Measurements from ENCODE around the gene BCL2L14.
A peak's percentile ranks its signal among the peaks of the same experiment; 100 is the strongest.

BCL2L14 gene, protein sequence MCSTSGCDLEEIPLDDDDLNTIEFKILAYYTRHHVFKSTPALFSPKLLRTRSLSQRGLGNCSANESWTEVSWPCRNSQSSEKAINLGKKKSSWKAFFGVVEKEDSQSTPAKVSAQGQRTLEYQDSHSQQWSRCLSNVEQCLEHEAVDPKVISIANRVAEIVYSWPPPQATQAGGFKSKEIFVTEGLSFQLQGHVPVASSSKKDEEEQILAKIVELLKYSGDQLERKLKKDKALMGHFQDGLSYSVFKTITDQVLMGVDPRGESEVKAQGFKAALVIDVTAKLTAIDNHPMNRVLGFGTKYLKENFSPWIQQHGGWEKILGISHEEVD

DNA sequence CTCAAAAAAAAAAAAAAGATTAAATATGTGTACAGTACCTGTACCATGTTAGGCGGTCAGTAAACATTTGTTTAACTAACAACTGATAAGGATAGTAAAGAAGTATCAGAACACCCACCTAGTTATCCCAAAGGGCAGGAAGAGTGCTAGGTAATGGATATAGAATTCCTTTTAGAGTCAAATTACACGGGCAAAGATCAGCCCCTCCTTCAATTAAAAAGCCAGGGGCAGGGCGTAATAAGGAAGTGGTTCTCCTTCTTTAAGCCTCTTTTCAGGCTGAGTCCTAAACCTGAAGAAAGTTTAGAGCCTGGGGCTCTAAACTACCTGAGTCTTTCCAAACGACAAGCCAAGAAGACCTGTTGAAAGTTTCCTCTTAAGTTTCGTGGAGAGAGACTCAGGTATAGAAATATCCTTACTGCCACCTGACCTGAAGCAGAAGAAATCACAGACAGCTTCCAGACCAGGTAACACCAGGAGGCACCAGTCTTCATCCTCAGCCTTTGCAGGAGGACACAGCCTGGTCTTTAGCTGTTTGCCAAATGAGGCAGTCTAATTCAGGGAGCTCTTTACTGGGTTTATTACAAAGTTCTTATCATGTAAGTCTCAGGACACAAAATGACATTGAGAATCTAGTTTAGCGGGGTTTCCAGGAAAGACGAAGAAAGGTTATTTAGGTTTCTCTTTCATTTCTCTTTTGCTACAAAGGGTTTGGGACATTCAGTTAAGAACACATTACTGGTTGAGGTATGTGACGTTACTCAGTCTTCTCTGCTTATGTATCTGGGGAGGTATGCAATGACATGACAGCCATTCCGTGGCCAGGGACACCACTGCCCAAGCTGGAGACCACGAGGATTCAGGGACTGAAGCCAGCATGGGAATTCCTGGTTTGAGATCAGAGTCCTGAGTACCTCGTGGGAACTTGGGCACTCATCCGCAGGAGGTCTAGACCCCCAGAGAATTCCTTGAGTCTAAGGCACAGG is at the start of gene BCL2L14:
Gene BCL2L14 (plus strand): TSS at position 266 of the 983 bp plus-strand sequence. CDS start 8,367 bp downstream, outside the sequence.
- FAIRE-seq = no peak

DNA sequence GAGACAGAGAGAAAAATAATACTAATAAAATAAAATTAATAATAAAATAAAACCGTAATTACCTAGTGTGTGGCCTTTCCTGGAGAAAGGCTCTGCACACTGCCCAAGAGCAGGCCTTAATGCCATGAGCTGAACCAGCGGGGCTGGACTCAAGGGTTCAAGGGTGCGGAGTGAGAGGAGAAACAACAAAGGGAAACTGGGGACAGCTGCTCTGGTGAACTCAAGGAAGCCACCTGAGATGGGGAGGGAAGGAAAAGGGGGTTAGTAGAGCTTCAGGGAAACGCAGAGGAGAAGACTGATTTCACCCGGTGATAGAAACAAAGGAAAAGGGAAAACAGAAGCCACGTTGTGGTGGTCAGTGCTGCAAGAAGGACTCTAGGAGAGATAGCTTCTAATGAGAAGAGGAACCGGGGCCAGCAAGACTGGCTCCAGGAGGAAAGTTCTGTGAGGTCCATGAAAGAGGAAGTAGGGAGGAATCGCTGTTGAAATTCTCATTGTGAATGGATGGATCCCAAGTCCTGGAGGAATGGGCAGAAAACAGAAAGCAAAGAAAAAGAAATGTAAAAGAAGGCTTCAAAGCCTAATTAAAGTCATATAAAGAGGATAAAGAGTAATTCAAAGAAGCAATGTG is 48.3 kb upstream of the BCL2L14 start:
- FAIRE-seq = no peak

DNA sequence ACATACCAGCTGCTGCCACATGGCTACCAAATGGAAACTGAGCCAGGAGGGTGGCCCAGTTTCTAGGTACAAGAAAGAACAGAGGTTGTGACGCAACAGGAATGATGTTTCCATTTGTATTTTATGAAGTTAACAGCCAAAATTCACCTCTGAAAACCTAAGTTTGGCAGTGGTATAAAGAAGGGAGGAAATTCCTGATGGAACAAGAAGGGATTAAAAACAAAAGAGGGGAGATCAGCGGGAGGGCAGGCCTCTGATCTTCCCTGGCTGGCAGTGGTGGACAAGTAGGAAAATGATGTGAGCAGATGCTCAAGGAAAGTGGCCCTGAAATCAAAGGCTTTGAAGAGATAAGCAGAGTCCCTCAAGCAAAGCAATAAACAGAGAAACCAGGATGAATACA is 47.3 kb upstream of the BCL2L14 start:
- FAIRE-seq = no peak

DNA sequence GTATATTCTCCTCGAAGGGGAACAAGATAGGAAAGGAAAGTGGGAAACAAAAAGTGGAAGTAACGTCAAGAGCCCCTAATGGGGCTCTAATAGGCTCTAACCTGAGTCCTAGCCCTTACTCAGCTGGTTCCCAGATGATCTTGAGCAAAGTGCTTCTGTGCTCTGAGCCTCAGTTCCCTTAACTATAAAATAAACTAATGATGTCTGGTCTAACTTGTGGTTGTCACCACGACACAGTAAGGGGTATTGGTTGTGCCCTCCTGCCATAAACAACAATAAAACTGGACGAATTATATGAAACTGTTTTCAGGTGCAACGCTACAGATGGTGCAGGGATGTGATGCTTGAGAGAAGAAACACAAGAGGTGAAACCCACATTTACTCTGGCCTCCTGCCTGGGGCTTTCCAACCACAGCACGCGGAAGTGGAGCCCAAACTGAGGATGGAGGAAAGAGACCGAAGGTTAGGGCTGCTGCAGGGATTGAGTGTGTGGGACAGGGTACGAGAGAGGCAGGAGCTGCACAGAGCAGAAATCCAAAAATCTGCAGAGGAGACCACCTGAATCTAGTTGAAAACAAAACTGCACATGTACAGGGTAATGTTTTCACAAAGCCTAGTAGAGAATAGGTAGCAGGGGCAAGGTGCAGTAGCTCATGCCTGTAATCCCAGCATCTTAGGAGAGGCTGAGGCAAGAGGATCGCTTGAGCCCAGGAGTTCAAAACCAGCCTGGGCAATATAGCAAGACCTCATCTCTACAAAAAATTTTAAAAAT is 45.6 kb upstream of the BCL2L14 start:
- FAIRE-seq = no peak

DNA sequence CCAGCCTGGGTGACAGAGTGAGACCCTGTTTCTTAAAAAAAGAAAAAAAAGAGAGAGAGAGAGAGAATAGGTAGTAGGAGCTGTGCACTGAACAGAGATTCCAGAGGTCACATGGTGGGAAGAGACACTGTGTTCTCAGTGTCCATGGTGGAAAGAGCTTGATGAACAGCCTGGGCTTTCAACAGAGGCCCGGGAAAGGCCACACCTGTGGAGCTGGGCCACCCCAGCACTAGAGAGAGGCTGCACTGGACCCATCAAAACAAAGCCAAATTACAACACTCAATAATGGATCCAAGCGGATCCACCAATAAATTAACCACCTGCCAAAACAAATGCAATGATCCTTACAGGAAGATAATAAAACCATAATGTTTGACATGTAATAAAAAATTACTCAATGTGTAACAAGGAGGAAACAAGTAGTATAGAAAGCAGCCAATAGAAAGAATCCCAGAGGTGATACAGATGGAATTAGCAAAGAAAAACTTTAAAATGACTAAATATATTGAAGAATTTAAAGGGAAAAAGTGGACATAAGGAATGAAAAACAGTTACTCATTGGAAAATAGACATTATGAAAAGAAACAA is 44.8 kb upstream of the BCL2L14 start:
- no peak for FAIRE-seq

DNA sequence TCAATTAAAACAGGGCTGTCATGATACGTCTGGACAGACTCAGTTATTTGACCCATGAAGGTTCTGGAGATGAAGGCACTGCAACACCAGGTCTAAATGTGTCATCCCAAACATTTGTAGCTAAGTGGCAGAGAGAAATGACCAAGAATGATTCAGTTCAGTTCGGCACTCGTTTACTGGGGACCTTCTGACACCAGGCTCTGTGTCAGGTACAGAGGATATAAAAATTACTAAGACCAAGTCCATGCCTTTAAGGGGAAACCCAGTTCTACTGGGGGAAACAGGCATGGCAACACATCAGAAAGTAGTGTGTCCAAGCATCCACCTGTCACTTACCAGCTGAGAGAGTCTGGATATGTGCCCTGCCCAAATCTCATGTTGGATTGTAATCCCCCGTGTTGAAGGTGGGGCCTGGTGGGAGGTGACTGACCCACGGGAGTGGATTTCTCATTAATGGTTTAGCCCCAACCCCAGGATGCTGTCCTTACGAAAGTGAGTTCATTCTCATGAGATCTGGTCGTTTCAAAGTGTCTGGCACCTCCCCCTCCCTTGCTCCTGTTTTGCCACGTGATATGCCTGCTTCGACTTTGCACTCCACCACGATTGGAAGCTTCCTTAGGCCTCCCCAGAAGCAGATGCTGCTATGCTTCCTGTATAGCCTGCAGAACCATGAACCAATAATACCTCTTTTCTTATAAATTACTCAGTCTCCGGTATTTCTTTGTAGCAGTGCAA is 41.9 kb upstream of the BCL2L14 start:
- no peak for FAIRE-seq

DNA sequence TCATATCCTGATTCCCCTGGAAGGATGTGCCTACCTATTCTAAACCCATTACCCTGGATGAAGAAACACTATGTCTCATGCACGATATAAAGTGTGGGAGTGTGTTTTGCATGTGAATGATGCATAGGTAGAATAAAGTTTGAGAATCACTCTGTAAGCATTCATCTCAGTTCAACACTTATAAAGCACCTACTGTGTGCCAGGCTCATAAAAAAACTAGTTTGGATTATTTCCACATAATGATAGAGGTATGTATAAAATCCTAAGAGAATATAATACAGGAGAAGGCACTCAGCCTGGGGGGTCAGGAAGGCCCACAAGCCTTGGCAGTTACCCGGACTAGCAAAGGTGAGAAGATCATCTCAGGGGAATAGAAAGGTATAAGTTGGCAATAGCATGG is 41.1 kb upstream of the BCL2L14 start:
- FAIRE-seq = no peak

DNA sequence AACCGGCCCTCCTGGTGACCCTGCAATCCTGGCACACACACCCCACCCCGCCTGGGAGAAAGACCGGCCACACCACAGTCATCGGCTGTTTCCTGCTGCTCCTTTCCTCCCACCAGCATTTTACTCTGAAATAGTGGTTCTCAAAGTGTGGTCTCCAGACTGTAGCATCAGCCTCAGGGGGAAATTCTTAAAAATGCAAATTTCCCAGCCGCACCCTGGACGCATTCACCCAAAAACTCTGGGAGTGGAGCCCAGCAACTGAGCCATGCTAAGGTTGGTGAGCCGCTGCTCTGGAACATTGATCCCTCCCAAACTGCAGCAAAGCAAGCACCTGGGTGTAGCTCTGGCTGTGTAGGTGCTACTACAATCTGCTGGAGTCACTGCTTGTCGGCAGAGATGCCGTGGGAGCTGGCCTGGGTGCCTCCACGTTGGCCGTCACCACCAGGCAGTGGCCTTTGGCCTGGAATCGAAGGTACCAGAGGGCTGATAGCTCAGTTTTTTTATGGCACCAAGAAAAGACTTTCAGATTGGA is 38.4 kb upstream of the BCL2L14 start:
- no peak for FAIRE-seq

DNA sequence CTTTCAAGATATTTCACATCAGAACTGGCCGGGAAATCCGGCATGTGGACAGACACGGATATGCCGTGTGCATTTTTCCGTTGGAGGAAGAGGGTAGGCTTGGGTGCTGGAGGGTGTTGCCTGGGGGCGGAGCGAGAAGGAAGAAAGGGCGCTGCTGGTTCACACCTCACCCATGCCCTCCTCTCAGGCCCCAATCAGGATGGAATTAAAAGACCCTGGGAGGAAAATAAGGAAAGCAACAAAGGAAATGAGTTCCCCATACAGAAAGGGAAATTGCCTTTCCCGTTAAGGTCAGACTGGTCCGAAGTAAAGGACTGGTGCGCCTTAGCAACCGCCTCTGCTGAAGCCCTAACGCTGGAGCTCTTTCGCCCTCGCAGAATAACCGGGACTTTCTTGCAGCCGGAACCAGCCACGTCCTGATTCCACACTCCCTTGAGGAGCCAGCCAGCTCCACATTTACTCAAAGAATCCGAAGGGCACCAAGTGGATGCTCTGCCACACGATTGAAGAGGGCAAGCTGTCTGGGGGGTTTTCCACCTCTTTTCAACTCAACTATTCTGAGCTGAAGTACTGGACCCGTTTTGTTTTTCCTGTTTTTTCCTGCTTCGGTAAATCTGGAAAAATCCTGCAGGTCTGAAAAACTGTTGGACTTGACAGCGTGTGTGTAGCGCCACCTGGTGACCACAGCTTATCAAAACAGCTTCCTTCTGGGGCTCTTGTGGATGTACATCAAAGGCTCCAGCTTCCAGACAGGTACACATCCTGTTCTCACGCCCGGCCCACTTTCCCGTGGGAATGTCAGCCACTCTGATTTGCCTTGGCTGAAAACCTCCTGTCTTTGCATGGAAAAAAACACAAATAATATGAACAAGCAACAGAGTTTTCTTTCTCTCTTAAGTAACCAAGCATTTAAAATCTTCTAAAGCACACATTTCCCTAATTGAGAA is 37.6 kb upstream of the BCL2L14 start:
- peak; percentile 94 for FAIRE-seq

DNA sequence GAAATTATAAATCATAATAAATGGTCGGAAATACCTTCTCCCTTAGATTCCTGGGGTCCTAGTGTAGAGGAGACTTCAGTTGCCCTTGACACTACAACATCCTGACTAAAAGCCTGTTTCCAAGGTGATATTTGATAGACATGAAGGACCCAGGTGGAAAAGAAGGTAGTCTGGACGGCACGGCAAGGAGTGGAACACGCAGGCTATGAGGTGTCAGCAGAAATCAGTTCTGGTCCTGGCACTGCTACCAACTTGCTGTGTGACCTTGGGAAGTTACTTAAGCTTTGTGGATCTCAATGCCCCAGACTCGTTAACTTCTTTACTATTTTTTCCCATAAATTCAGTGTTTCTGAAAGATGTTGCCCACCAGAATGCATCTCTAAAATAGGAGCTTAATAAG is 36.9 kb upstream of the BCL2L14 start:
- FAIRE-seq = no peak

DNA sequence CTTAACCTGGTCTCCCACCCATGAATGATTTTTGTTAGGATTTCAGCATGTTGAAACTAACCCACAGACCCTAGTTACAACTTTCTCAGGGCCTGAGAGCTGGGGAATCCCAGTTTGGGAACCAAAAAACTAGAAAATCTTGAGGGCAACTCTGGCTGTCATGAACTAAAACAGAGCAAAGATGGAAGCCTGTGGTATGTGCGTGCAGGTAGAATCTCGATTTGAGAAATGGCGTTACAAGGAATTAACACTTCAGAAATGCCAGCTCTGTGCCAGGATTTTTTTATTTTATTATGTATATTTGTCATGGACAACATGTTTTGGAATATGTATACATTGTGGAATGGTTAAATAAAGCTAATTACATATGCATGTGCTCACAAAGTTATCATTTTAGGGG is 36.4 kb upstream of the BCL2L14 start:
- FAIRE-seq = no peak

DNA sequence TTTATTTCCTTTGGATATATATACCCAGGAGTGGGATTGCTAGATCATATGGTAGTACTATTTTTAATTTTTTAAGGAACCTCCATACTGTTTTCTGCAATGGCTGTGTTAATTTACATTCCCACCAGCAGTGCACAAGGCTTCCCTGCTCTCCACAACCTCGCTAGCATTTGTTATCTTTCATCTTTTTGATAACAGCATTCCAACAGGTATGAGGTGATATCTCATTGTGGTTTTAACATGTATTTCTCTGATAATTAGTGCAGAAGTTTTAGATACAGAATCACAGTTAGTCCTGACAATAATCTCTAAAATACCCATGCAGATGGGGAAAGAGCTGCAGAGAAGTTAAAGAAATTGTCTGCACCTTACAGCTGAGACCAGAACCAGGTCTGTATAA is 35.5 kb upstream of the BCL2L14 start:
- no peak for FAIRE-seq

DNA sequence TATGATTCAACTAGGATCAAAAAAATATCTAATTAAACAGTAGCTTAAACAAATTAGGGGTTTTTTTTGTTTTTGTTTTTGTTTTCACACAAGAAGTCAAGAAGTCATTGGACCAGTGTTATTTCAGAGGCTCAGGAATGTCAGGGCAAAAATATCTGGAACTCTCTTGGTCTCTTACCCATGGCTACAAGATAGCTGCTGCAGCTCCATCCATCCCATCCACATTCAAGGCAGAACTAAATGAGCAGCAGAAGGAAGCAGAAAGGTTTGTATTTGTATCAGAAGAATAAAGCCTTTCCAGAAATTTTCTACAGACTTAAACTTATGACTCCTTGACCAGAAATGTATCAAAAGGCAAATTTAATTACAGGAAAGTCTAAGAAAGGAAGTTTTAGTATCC is 33.8 kb upstream of the BCL2L14 start:
- FAIRE-seq = no peak

DNA sequence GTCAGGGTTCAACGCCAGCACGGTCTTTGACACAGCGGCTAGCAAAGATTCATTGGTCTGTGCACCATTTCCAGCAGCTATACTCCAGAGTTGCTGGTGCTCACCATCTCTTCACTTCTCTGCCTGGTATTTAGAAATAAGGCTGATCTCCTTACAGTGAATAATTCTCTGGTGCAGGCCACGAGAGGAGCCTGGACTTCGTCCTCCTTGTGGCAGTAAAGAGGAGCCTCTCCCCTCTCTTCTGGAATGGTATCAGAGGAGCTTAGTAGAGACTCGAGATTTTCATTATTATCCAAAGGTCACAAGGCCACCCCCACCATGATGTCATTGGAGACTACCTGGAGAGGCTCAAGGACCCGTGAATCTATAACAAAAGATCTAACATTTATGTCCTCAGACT is 30.8 kb upstream of the BCL2L14 start:
- FAIRE-seq = no peak

DNA sequence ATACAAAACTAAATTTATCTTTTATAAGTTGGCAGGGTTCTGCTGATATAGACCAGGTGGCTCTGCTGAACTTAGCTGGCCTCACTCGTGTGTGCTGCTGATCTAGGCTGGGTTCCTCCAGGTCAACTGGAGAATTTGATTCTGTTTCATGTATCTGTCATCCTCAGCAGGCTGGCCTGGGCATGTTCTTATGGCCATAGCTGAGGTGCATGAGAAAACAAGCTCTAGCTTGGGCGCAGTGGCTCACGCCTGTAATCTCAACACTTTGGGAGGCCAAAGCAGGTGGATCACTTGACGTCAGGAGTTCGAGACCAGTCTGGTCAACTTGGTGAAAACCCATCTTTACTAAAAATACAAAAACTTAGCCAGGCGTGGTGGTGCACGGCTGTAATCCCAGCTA is 24.3 kb upstream of the BCL2L14 start:
- FAIRE-seq = no peak

DNA sequence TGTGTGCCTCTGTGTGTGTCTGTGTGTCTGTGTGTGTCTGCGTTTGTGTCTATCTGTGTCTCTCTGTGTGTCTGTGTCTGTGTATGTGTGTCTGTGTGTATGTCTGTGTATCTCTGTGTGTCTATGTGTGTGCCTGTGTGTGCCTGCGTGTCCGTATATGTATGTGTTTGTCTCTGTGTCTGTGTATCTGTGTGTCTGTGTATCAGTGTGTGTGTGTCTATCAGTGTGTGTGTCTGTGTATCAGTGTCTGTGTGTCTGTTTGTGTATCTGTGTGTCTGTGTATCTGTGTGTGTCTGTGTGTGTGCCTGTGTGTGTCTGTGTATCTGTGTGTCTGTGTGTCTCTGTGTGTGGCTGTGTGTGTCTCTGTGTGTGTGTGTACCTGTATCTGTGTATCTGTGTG is 23.1 kb upstream of the BCL2L14 start:
- no peak for FAIRE-seq

DNA sequence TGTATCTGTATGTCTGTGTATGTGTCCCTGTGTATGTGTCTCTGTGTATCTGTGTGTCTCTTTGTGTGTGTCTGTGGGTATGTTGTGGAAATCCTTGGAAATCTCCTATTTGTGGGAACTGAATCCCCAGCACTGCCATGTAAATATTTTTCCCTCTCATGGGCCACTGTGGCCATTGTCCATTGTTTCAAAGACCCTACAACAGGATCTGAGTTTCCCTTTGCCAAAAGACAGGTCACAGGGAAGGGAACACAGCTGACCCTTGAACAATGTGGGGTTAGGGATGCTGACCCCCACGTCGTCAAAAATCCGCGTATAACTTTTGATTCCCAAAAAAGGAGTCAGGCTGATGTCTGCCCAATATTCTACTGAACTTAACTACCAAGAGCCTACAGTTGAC is 22.5 kb upstream of the BCL2L14 start:
- FAIRE-seq = no peak

DNA sequence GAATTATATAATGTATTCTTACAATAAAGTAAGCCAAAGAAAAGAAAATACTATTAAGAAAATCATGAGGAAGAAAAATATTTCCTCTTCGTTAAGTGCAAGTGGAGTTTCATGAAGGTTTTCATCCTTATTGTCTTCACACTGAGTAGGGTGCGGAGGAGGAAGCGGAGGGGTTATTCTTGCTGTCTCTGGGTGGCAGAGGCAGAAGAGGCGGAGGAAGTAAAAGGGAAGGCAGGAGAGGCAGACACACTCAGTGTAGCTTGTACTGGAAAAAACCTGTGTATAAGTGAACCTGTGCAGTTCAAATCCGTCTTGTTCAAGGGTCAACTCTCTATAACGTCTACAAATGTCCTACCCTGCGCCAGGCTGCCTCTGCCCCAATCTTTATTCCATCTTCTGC is 22.0 kb upstream of the BCL2L14 start:
- FAIRE-seq = no peak

DNA sequence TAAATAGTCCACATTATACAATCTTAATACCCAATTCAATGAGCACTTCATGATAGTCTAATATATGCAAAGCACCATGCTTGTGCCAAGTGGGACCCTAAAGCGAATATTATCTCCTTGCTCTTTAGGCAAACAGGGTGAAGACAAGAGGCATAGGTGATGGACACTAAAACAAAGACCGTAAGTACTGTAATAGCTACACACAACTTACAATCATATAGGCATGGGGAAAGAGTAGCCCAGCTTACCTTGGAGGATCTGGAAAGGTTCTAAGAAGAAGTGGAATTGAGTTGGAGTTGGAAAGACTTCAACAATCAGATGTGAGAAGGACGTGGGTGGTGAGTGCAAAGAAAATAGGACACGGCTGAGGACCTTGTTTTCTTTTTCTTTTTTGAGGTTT is 19.1 kb upstream of the BCL2L14 start:
- no peak for FAIRE-seq

DNA sequence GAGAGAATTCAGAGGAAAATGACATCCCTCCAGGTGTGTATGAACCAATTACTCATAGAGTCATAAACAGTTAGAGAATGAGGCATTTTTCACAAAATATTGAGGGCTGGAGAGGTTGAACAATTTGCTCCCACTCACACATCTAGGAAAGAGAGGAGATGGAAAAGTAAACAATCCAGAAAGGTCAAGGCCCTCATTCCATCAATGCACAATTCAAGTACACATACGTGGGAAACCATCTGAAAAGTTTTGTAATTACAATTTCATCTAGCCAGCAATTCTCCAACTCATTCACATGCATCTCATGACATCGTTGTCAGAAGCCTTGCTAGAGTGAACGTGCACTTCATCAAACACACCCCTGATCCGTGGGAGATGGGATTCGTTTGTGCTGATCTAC is 15.7 kb upstream of the BCL2L14 start:
- FAIRE-seq = no peak
